DOHH2 (cell line): ENCODE results near the gene ZNF778.

Experiments
- H3F3A ChIP-seq: fragments of 200-600 bp; sonication (generic), shearing (Covaris generic); 2 replicates; pipeline ENCODE4 v1.6.0; 2016; ENCODE audit warnings: antibody characterized with exemption, mild to moderate bottlenecking; ENCODE audit not compliant: control insufficient read depth, insufficient read depth
- H3K27ac ChIP-seq: fragments of 200-600 bp; sonication (generic); 2 replicates; pipeline ENCODE4 v1.5.1; 2014; ENCODE audit warnings: low read depth, mild to moderate bottlenecking, low read length, moderate library complexity
- H3K27me3 ChIP-seq: fragments of 200-600 bp; sonication (generic); 2 replicates; pipeline ENCODE4 v1.6.1; 2014; ENCODE audit warnings: mild to moderate bottlenecking, low read length, mixed read lengths; ENCODE audit not compliant: control insufficient read depth
- H3K36me3 ChIP-seq: fragments of 200-600 bp; sonication (generic); 2 replicates; pipeline ENCODE4 v1.6.1; 2014; ENCODE audit warnings: mild to moderate bottlenecking, low read length, moderate library complexity, mixed read lengths; ENCODE audit not compliant: control insufficient read depth
- H3K4me1 ChIP-seq: fragments of 200-600 bp; sonication (generic); 2 replicates; pipeline ENCODE4 v1.6.1; 2014; ENCODE audit warnings: mild to moderate bottlenecking, low read length, mixed read lengths; ENCODE audit not compliant: control insufficient read depth
- H3K4me2 ChIP-seq: fragments of 200-600 bp; sonication (generic); 2 replicates; pipeline ENCODE4 v1.6.0; 2014; ENCODE audit warnings: mild to moderate bottlenecking, low read length, moderate library complexity
- H3K4me3 ChIP-seq: fragments of 200-600 bp; sonication (generic); 2 replicates; pipeline ENCODE4 v1.5.1; 2014; ENCODE audit warnings: mild to moderate bottlenecking, low read length, mixed read lengths
- H3K79me2 ChIP-seq: fragments of 200-600 bp; sonication (generic); 2 replicates; pipeline ENCODE4 v1.6.1; 2014; ENCODE audit warnings: mild to moderate bottlenecking, low read length, mixed read lengths; ENCODE audit not compliant: control insufficient read depth
- H3K9me2 ChIP-seq: fragments of 200-600 bp; sonication (generic); replicated peaks from 2 replicates; pipeline ENCODE4 v1.6.1; 2014; ENCODE audit warnings: mild to moderate bottlenecking, low read length, mixed read lengths; ENCODE audit not compliant: control insufficient read depth
- H3K9me3 ChIP-seq: fragments of 200-600 bp; sonication (generic); 2 replicates; pipeline ENCODE4 v1.6.1; 2014; ENCODE audit warnings: antibody characterized with exemption, low read length, mixed read lengths; ENCODE audit not compliant: control insufficient read depth, insufficient read depth
- H4K20me1 ChIP-seq: fragments of 200-600 bp; sonication (generic); 2 replicates; pipeline ENCODE4 v1.6.0; 2014; ENCODE audit warnings: low read depth, mild to moderate bottlenecking, antibody characterized with exemption, low read length, moderate library complexity; ENCODE audit not compliant: control insufficient read depth, insufficient read depth
- EZH2phosphoT487 ChIP-seq: fragments of 200-600 bp; sonication (generic); IDR thresholded peaks from 2 replicates; pipeline ENCODE4 v1.6.1; 2017; ENCODE audit warnings: borderline replicate concordance, mild to moderate bottlenecking, antibody characterized with exemption, low read length, moderate library complexity, mixed read lengths
- TF ChIP-seq, protein P1 (sequence below): fragments of 200-600 bp; sonication (generic); IDR thresholded peaks from one replicate; pipeline ENCODE4 v1.5.1; 2014; ENCODE audit warnings: antibody characterized with exemption, mild to moderate bottlenecking, low read depth, low read length; ENCODE audit not compliant: poor library complexity, severe bottlenecking

ZNF778 gene

DNA sequence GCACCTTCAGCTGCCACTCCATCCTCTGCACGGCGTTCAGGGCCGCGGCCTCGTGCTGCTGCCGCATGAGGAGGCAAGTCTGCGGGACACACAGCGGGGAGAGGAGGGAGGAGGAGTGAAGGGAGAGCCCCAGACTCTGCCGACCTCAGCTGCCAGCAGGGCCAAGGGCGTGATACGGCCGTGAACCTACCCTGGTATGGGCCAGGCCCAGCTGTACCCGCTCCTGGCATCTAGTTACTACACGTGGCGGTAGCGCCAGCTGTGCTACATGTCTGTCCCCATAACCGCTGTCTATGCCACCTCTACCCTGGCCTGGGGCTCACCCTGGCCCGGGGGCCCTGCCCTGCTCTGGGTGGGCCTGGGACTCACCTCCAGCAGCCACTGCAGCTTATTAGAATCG lies 51.1 kb downstream of the ZNF778 start:
- Histone ChIP-seq H3K4me2 (no peak overlapping the region), H3K4me3 (no peak overlapping the region), H4K20me1 (no peaks in the 10 kb centered on the region), H3K4me1 (no peaks in the 10 kb centered on the region), H3K9me2 (no peaks in the 10 kb centered on the region), H3K27ac (no peak overlapping the region), H3K27me3 (no peaks in the 10 kb centered on the region), H3K79me2 (no peaks in the 10 kb centered on the region), H3K36me3 (peaks cover 52% of the 10 kb centered on the region), H3K9me3 (no peaks in the 10 kb centered on the region), H3F3A (no peaks in the 10 kb centered on the region)
- no peak for TF ChIP-seq EZH2phosphoT487
- TF ChIP-seq, protein P1, sequence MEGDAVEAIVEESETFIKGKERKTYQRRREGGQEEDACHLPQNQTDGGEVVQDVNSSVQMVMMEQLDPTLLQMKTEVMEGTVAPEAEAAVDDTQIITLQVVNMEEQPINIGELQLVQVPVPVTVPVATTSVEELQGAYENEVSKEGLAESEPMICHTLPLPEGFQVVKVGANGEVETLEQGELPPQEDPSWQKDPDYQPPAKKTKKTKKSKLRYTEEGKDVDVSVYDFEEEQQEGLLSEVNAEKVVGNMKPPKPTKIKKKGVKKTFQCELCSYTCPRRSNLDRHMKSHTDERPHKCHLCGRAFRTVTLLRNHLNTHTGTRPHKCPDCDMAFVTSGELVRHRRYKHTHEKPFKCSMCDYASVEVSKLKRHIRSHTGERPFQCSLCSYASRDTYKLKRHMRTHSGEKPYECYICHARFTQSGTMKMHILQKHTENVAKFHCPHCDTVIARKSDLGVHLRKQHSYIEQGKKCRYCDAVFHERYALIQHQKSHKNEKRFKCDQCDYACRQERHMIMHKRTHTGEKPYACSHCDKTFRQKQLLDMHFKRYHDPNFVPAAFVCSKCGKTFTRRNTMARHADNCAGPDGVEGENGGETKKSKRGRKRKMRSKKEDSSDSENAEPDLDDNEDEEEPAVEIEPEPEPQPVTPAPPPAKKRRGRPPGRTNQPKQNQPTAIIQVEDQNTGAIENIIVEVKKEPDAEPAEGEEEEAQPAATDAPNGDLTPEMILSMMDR, result no peak

DNA sequence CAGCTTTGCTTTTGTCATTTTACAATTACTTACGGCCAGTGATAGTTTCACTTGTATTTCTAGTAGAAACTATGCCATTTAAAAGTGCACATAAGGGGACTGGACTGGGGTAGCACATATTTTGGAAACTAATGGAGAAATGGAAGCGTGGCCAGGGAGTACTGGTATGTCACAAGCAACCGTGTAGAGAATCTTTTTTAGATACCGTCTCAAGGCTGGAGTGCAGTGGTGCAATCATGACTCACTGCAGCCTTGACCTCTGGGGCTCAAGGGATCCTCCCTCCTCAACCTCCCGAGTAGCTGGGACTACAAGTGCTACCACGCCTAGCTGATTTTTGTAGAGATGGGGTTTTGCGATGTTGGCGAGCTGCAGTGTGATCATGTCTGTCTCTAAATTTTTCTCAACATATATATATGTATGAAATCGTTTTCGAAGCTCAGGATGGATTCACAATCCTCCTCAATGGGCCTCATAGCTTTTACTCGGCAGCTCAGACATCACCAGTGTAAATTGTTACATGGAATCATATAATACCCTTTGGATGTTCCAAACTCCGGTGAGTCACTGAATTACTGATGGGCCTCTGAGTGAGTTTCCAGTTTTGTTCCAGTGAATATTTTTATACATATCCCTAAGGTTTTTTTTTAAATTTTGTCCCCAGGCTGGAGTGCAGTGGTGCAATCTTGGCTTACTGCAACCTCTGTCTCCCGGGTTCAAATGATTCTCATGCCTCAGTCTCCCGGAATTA lies 51.7 kb downstream of the ZNF778 start:
- Histone ChIP-seq H3K4me2 (no peak overlapping the region), H3K27me3 (no peaks in the 10 kb centered on the region), H3K9me2 (no peaks in the 10 kb centered on the region), H3K27ac (no peak overlapping the region), H3K36me3 (peaks cover 58% of the 10 kb centered on the region), H3F3A (no peaks in the 10 kb centered on the region), H3K4me1 (no peaks in the 10 kb centered on the region), H3K9me3 (no peaks in the 10 kb centered on the region), H3K4me3 (no peak overlapping the region), H3K79me2 (no peaks in the 10 kb centered on the region), H4K20me1 (no peaks in the 10 kb centered on the region)
- TF ChIP-seq EZH2phosphoT487, result no peak
- TF ChIP-seq, protein P1, result no peak

DNA sequence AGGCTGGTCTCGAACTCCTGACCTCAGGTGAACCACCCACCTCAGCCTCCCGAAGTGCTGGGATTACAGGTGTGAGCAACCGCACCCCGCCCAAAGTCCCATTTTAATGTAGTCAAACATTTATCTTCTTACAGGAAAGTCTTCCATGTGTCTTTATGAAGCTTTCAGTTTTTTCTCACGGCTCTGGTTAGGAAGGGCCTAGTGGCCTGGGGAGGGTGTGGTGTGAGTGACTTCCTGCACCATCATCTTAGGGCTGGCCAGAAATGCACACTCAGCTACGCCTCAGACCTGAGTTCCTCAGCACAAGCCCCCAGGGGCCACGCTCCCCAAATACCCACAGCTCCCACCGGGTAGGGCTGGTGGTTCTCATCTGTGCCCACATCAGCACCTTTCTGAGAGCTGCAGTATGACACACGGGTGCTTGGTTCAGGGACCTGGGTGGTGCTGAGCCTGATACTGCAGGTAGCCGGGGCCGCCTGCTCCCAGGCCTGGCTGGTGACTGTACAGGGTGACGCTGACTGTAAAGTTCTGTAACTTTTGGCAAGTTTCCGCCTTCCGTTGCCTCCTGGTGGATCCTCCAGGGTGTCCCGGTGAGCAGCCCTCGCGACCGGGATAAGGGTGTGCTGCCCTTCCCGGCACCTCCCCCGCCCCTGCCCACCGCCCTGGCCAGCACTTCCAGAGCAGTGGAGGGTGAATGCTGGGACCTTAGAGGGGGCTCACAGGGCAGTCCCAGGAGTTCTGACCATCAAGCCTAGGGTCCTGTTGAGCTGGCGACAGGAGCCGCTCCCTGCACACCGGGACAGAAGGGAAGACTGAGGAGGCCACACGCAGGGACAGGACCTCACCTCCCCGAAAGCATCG lies 52.5 kb downstream of the ZNF778 start:
- Histone ChIP-seq H3K4me2 (no peak overlapping the region), H4K20me1 (no peaks in the 10 kb centered on the region), H3K9me2 (no peaks in the 10 kb centered on the region), H3K36me3 (peaks cover 66% of the 10 kb centered on the region), H3K27ac (no peak overlapping the region), H3K4me3 (no peak overlapping the region), H3K27me3 (no peaks in the 10 kb centered on the region), H3K79me2 (no peaks in the 10 kb centered on the region), H3F3A (no peaks in the 10 kb centered on the region), H3K4me1 (no peaks in the 10 kb centered on the region), H3K9me3 (no peaks in the 10 kb centered on the region)
- TF ChIP-seq, protein P1, result no peak
- no peak for TF ChIP-seq EZH2phosphoT487
